Measurements from ENCODE around the gene NUBP2.

The NUBP2 gene

DNA sequence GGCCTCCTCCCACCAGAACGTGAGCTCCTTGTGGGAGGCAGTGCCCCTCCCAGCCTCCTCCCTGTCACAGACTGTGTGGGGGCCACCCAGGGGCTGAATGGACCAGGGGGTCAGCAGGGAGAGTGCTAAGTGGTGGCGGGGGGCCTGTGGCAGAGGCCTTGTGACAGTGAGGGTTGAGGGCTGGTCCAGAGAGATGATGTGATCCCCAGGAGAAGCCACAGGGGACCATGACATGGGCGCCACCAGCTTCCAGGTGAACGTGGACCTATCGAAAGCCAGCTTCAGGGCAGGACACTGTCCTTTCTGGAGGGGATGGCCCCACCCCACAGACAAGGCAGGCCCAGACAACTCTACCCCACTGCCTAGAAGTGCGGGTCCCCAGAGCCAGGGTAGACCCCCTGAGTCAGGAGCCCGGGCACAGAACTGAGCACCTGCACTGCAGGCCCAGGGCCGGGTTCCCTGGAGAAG is 3.5 kb upstream of the NUBP2 start:
- no peak overlapping the region for H3K4me3 Mint-ChIP-seq
- no peaks in the 10 kb centered on the region for H3K9me3 Mint-ChIP-seq
- DNase-seq = no peak
- H3K27me3 Mint-ChIP-seq (ENCODE audit: low read depth, poor library complexity) = no peaks in the 10 kb centered on the region
- H3K27ac Mint-ChIP-seq = peak overlapping the region; percentile 24
- peaks cover 4% of the 10 kb centered on the region for H3K36me3 Mint-ChIP-seq (ENCODE audit: low read depth)
- TF ChIP-seq, protein P1, sequence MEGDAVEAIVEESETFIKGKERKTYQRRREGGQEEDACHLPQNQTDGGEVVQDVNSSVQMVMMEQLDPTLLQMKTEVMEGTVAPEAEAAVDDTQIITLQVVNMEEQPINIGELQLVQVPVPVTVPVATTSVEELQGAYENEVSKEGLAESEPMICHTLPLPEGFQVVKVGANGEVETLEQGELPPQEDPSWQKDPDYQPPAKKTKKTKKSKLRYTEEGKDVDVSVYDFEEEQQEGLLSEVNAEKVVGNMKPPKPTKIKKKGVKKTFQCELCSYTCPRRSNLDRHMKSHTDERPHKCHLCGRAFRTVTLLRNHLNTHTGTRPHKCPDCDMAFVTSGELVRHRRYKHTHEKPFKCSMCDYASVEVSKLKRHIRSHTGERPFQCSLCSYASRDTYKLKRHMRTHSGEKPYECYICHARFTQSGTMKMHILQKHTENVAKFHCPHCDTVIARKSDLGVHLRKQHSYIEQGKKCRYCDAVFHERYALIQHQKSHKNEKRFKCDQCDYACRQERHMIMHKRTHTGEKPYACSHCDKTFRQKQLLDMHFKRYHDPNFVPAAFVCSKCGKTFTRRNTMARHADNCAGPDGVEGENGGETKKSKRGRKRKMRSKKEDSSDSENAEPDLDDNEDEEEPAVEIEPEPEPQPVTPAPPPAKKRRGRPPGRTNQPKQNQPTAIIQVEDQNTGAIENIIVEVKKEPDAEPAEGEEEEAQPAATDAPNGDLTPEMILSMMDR (IDR thresholded peaks at IDR 0.05) = no peak
- H3K4me1 Mint-ChIP-seq = peaks cover 23% of the 10 kb centered on the region

DNA sequence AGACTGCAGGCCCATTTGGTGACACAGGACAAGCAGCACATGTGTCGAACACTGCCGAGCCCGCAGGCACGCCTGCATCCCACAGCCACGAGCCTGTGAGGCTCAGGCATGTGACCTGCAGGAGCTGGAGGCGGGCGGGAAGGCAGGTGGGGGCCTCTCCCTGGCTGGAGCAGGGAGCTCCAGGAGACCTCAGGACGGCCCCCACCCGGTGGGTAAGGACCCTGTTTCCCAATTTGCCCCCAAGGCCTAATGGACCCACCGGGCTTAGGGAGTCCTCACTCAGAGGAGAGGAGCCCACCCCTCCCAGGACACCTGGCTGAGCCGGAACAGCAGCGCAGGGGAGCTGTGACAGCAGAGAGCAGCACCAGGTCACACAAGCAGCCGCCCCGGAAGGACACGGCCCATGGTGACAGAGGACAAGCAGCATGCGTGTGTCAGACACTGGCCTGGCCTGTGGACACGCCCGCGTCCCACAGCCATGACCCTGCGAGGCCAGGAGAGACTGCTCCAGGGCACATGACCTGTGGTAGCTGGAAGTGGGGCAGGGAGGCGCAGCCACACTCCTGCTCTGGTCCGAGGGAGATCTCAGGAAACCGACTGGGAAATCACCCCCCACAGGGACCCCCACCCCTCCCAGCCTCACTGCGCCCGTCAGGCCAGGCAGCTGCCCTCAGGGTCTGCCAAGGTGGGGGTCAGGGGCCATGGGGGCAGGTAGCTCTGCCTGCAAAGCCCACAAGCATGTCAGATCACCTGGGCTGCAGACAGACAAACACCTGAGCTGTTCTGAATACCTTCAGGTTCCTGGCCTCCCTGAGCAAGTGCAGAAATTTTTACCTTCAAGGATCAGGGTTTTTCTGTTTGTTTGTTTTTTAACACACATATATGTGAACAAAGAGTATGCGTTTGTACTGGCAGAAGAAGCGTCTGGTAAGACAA is 2.8 kb upstream of the NUBP2 start:
- no peak overlapping the region for H3K27ac Mint-ChIP-seq
- H3K36me3 Mint-ChIP-seq (ENCODE audit: low read depth) = peaks cover 4% of the 10 kb centered on the region
- TF ChIP-seq, protein P1 (IDR thresholded peaks at IDR 0.05) = no peak

DNA sequence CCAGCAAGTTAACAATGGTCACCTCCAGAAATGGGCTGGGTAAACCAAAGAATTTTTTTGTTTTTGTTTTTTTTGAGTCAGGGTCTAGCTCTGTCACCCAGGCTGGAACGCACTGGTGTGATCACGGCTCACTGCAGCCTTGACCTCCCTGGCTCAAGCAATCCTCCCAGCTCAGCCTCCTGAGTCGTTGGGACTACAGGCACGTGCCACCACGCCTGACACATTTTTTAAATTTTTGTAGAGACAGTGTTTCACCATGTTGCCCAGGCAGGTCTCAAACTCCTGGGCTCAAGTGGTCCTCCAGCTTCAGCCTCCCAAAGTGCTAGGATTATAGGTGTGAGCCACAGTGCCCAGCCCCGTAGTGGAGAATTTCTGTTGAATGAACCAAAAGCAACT is 2.1 kb upstream of the NUBP2 start:
- Mint-ChIP-seq H3K36me3 (ENCODE audit: low read depth) (peaks cover 4% of the 10 kb centered on the region), H3K27ac (no peak overlapping the region), H3K4me1 (peaks cover 27% of the 10 kb centered on the region), H3K27me3 (ENCODE audit: low read depth, poor library complexity) (no peaks in the 10 kb centered on the region), H3K9me3 (no peaks in the 10 kb centered on the region), H3K4me3 (peak overlapping the region; percentile 88)
- no peak for DNase-seq
- TF ChIP-seq, protein P1 (IDR thresholded peaks at IDR 0.05) = no peak

More for the DNA sequence above, 2.8 kb upstream of the NUBP2 start:
- peaks cover 24% of the 10 kb centered on the region for H3K4me1 Mint-ChIP-seq
- no peak for DNase-seq
- no peaks in the 10 kb centered on the region for H3K27me3 Mint-ChIP-seq (ENCODE audit: low read depth, poor library complexity)
- H3K4me3 Mint-ChIP-seq = peak overlapping the region; percentile 88
- no peaks in the 10 kb centered on the region for H3K9me3 Mint-ChIP-seq

DNA sequence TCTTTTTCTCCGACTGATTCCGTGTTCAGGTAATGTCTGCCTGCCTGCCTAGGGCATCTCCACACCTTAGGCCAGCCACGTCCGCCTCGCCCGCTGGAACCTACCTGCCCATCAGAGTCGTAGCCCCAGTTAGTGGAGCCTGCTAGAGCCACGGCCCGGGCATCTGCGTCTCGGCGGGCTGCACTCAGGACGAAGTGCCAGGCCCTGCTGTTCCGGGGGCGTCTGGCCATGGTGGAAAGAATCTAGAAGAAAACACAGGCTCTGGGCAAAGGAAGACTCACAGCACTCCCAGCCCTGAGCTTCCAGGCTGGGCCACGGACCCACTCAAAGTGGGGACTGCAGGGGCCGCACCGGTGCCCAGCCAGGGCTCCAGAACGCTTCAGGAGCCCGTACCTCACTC is 1.5 kb upstream of the NUBP2 start:
- Mint-ChIP-seq H3K4me3 (peak overlapping the region; percentile 88), H3K27ac (no peak overlapping the region), H3K36me3 (ENCODE audit: low read depth) (peaks cover 4% of the 10 kb centered on the region), H3K4me1 (peaks cover 27% of the 10 kb centered on the region), H3K9me3 (no peaks in the 10 kb centered on the region), H3K27me3 (ENCODE audit: low read depth, poor library complexity) (no peaks in the 10 kb centered on the region)
- TF ChIP-seq, protein P1 (IDR thresholded peaks at IDR 0.05) = no peak
- peak; percentile 1 for DNase-seq

DNA sequence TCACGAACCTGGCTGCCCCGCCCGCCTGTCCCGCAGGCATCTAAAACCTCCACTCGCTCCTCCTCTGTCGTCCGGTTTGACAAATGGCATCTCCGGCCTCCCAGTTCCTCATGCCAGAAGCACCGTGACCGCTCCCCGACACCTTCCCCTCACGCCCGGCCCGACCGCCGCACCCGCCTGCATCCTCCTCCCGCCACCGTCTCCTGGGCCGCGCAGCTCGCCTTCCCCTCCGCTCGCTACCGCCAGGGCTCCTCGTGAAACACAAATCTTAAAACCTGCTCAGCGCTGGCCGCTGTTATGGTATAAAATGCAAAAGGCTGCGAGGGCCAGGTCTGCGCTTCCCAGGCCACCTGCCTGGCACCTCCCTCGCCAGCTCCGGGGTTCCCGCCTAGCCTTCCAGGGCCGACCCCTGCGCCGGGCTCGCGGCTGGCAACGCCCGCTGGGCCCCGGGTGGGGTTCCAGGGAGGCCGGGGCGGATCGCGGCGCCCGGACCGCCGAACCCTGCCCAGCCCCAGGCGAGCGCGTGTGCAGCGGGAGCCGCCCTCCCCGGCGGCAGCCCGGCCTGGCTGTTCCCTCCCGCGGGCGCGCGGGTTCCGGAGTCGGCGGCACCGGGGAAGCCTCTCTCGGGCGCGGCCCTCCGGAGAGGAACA is 877 bp upstream of the NUBP2 start:
- TF ChIP-seq, protein P1 (IDR thresholded peaks at IDR 0.05) = no peak
- H3K27ac Mint-ChIP-seq = peak overlapping the region; percentile 64
- peak; percentile 61 for DNase-seq
- H3K36me3 Mint-ChIP-seq (ENCODE audit: low read depth) = peaks cover 4% of the 10 kb centered on the region
- H3K9me3 Mint-ChIP-seq = no peaks in the 10 kb centered on the region
- H3K4me1 Mint-ChIP-seq = peaks cover 27% of the 10 kb centered on the region
- no peaks in the 10 kb centered on the region for H3K27me3 Mint-ChIP-seq (ENCODE audit: low read depth, poor library complexity)
- H3K4me3 Mint-ChIP-seq = peak overlapping the region; percentile 96
